Embryonic facial prominence (tissue), 1 donor: ENCODE results near the gene SLC22A23.
A peak's percentile ranks its signal among the peaks of the same experiment; 100 is the strongest.
"Not testable (repeated sequence)": the region's sequence is repeated elsewhere in the genome, so short reads cannot be mapped to it uniquely, and the experiment has no call there.

Experiments
- DNase-seq: peaks from one replicate; pipeline ENCODE4 v3.0.0-alpha.2; 2016; ENCODE audit errors: extremely low spot score

Gene SLC22A23

DNA sequence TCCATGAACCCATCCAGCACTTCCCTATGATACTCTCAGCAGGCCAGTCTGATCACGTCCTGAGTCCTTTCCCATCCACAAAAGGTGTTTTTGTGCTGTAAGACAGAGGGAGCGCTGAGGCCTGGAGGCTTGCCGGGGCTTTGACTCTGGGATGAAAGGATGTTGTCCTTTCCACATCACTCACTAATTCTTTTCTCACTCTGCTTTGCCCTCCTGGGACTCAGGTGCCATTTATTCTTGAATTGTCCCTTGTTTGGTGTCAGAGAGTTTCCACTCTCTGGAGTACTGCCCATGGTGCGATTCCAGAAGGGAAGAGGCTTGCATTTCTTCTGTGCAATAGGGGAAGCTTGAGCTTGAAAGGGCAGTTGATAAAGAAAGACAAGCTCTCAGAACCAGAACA lies 214.1 kb downstream of the SLC22A23 start:
- DNase-seq, result no peak

DNA sequence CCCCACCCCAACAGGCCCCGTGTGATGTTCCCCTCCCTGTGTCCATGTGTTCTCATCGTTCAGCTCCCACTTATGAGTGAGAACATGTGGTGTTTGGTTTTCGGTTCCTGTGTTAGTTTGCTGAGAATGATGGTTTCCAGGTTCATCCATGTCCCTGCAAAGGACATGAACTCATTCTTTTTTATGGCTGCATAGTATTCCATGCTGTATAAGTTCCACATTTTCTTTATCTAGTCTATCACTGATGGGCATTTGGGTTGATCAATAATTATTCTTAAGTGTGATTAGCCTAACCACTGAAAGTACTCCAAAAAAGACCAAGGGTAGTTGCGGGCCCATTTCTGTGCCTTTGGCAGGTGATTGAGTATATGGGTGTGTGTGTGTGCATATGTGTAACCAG lies 215.1 kb downstream of the SLC22A23 start:
- DNase-seq, result not testable (repeated sequence)

DNA sequence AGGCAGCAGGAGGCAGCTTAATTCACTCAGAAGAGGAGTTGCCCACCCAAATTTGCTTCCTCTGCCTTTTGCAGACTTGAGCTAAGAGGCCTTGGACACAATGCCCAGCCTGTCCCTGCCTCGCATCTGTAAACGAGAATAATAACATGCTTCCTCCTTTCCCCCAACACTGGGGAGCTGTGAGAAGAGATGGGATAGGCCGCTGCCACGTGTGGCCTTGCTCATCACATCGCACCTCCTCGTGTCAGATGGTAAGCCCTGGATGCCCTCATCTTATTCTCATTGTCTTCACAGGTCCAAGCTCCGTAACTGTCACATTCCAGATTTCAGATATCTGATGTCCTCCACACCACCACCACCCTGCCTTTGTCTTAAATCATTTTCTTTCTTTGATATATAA lies 216.3 kb downstream of the SLC22A23 start:
- DNase-seq, result no peak

DNA sequence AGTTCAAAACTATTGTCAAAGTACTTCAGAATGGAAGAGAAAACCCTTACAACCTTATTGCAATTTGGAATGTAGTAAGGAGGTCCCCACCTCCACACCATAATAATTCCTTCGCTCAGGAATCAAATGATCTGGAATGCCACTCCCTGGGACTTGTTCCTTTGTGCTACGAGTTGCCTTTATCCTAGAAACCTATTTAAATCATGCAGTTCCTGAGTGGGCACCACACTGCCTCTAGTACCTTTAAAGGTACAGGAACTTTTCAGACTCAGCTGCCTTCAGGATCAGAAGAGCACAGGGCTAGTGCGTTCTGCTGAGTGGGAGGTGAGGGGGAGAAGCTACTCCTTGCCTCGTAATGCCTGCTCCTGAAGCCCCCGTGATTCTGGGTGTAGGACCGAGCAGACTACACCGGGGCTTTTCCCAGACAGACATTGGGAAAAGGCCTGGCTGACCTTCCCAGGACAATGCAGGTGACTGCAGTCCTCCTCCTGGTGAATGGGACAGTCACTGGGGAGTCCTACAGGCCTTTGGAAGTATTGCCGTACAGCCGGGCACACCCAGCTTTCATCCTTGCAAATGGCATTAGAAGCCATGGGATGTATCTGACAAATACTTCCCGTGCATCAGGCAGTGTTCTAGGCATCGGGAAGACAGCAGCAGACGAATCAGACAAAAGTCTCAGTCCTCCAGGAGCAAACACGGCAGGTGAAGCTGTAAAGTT lies 217.6 kb downstream of the SLC22A23 start:
- DNase-seq, result no peak

DNA sequence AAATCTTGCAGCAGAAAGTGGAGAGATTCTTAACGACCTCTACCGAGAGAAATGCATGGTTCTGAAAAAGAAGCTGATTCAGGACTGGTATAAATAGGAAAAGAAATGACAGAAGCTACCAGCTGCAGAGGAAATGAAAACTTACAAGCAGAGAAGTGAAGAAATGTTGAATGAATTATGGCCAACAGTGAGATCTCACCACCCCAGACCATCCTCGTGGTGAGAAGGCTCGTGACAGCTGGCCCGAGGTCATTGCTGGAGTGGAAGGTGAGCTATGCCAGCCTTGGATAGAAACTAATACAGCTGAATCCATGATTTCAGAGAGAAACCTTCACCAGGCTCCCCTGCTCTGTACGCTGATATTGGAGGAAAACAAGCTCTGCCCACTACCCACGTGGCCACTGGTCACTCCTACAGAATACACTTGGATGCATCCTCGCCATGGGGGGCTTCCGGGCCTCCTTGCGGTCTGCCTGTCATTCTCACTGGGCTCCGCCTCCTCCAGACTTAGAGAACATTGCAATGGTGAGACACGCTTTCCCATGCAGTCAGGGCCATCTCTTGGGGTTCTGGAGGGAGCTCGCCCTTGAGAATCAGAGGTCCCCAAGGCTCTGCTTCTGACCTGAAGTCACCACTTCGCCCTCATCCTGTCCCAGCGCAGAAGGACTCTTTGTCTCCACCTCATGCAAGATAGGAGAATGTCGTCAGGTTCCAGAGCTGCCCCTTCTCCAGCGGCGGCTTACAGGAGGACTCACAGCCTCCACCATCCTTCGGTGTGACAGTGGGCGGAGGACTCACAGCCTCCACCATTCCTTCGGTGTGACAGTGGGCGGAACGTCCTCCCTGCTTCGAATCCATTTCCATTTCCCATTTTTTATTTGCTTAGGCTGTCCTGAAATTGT lies 218.8 kb downstream of the SLC22A23 start:
- no peak for DNase-seq

DNA sequence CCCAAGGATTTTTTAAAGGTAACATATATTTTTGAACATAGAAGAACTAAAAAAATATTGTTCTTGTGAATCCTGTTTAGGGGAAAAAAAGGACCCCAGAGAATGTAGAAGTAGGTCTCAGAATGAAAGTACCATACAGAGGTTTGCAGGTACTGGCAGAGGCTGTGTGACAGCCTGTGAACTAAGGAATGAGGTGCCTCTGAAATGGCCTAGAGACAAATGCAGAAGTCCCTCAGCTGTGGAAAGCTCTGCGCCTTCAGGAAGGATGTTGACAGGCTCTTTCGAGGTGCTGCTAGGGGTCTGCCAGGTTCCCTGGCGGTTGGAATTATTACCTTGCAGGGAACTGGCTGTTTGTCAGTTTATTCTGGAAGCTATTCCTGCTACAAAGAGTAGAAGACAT lies 220.8 kb downstream of the SLC22A23 start:
- DNase-seq, result no peak

DNA sequence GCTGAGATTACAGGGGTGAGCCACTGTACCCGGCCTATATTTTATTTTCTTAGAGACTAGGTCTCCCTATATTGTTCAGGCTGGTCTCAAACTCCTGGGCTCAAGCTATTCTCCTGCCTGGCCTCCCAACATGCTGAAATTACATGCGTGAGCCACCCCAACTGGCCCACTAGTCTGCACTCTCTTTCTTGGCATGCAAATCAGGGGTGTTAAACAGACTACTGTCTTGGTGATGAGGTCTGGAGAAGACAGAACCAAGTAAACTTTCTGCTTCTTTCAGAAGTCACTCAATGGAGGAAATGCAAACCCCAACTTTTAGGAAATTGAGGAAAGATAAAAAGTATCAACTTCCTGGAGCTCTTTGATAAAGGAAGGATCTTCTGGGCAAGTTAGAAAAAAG lies 221.4 kb downstream of the SLC22A23 start:
- no peak for DNase-seq

DNA sequence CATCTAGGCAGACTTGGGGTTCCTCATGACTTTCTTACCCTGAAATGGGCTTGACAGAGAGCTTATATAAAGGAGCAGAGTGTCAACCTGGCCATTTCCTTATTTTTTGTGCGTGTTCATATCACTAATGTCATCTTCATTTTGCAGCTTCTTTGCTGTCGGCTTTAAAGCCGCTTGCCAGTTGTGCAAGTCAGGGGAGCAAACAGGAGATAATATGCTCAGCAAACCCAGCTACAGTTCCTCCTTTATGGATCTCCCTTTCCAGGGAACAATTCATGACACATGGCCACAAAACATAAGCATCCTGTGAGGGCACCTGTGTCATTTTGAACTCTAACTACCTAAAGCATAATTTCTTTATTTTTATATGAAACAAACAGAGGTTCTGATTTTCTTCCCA lies 222.9 kb downstream of the SLC22A23 start:
- DNase-seq, result no peak

DNA sequence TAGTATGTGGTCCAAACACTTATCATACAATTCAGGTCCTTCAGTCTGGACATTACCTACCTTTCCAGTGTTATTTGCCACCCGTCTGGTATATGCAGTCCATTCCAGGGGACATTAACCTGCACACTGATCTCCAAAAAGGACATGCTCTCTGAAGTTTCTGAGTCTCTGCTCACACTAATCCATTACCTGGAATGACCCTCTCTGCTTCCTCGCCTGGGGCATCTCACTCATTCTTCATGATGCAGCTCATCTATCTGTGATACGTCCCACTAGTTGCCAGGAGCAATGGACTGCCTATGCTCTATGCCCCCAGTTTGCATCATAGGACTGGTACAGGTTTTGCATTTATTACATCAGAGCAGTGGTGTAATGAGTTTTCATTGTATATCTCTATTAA lies 223.5 kb downstream of the SLC22A23 start:
- DNase-seq, result no peak

DNA sequence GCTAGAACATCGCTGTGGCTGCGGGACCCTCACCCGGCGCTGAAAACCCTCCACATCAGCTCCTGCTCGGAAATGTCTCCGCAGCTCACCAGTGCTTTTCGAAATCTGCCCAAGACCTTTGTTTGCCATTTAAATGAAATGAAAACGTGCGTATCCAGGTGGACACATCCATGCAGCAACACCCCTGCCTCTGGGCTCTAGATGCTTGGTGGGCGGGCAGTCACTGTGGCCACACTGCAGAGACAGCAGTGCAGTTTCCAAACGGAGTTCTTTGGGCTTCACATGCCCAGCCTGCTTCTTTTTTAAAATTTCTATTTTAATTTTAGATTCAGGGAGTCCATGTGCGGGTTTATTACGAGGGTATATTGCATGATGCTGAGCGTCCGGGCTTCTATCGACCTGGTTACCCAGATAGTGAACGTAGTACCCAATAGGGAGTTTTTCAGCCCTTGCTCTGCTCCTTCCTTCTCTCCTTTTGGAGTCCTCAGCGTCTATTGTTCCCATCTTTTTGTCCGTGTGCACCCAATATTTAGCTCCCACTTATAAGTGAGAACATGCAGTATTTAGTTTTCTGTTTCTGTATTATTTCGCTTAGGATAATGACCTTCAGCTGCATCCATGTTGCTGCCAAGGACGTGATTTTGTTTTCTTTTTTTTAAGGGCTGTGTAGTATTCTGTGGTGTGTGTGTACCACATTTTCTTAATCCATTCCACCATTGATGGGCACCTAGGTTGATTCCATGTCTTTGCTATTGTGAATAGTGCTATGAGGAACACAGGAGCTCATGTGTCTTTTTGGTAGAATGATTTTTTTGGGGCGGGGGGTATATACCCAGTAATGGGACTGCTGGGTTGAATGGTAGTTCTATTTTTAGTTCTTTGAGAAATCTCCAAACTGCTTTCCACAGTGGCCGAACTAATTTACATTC lies 224.6 kb downstream of the SLC22A23 start:
- no peak for DNase-seq

DNA sequence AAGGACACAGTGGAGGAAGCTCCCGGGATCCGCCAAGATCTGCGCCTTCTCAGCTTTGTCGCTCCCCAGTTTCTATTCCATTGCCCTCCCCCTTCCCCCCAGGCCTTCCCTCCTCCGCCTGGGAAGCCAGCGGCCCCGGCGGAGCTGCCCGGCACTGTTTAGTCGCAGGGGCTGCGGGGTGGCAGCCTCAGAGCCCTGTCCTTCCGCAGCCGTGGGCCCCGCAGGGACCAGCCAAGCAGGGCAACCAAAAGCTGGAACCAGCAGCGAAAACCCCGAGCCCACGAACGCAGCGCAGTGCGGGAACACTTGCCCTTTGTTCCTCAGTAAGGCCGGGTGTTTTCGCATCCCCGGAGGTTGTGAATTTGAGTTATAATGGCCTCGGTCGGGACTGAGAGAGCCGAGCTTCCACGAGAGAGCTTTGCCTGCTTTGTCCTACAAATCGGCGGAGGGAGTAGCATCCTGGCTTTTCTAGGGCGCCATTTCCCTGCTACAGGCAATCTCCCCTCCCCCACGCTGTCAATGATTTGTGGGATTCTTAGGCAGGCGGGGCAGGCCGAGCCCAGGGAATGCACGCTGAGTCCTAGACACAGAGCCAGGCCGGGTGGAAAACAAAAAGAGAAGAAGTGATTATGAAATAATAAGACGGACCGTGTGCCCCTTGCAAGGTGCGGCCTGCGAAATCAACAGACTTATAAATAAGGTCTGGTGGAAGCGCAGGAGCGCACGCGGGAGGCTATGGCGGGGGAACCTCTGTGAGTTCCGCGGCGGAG lies 225.4 kb downstream of the SLC22A23 start:
- DNase-seq, result peak; percentile 83

DNA sequence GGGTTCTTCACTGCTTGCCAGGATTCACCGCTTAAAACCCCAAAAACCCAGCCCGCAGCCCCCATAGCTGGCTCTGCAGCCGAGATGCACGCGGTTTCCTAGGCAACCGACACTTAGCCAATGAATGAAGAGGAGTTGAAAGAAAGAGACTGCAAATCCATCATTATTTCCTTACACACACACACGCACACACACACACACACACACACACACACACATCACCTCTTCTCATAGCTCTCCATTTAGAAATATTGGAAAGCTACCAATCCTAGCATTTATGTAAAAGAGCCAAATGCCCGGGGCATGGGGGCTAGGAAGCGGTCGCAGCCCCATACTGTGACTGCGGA lies 226.0 kb downstream of the SLC22A23 start:
- peak; percentile 75 for DNase-seq

DNA sequence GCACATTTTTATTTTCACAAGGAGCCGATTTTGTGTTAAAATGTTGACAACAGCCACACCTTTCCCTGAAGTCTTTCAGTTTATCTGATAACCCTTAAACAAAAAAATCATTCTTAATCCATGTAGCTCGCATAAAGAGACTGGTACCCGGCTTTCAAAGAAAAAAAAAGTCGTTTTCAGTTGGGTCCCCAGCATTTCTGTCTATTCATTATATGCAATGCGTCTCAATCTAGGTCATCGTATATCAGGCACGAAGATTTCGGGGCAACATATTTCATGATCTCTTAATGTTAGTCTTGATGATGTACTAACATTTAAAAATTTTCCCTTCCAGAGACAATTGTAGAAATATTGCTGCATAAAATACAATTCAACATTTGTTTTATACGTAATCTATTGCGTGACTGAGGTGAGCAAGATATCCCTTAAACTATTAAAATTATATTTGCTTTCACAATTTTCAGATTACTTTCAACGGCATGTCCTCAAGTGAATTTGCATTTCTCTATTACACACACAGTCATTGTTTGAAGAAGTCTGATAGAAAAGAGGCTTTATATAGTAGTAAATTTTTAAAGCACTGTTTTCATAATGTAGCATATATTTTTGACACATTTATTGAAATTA lies 226.5 kb downstream of the SLC22A23 start:
- DNase-seq, result no peak

DNA sequence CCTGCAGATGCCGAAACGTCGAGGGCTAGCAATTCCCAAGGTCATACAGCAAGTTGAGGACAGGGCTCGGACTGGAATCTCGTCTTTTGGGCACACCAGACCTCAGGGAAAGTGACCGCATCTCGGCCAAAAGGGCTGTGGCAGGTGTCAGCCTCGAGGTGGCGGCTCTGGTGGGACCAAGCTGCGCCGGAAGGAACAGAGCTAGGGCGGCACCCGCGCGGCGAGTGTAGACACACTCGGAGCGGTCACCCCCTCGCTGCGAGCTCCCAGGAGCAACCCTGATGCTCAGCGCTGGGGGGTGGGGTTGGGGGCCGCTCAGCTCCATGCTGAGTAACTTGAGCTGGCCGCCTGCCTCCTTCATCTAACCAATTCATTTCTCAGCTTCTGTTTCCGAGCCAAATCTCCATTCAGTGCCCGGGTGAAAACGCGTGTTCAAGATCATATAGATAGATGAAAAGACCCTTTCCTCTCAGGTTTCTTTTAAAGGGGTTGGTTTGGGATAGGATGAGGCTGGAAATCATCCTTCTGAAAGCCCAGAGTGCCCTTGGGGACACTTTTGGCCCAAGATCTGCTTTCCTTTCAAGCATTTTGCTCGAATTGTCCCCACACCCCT lies 227.2 kb downstream of the SLC22A23 start:
- no peak for DNase-seq

DNA sequence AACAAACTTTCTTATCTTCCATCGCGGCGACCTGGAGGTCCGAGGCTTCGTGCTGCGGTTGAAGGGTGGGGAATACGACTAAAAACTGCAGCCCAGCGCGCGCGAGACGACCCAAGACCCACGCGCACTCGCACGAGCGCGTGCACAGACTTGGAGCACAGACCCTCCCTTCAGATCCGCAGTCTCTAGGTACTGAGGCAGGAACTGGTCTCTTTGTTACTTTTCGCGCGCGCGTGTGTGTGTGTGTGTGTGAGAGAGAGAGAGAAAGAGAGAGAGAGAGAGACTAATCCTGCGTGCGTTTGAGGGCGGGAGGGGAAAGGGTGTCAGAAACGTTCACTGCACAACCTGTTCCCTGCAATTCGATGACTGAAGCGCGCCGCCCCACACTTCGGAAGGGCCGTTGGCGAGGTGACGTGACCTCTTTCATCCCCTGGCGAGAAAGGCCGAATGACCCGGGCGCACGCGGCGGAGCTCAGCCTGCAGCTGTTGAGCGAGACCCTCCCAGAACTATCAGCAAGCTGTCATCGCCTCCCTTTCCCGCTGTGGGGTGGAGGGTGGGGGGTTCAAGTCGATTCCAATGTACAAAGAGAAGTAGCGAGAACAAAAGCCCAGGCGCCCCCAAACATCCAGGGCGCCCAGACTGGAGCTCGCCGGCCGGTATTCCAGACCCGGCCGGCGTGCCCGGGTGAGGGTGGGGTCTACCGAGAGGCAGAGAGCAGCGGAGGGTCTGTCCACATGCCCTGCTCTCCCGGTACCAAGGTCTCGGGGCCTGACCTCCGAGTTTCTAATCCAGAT lies 227.9 kb downstream of the SLC22A23 start:
- DNase-seq, result no peak

DNA sequence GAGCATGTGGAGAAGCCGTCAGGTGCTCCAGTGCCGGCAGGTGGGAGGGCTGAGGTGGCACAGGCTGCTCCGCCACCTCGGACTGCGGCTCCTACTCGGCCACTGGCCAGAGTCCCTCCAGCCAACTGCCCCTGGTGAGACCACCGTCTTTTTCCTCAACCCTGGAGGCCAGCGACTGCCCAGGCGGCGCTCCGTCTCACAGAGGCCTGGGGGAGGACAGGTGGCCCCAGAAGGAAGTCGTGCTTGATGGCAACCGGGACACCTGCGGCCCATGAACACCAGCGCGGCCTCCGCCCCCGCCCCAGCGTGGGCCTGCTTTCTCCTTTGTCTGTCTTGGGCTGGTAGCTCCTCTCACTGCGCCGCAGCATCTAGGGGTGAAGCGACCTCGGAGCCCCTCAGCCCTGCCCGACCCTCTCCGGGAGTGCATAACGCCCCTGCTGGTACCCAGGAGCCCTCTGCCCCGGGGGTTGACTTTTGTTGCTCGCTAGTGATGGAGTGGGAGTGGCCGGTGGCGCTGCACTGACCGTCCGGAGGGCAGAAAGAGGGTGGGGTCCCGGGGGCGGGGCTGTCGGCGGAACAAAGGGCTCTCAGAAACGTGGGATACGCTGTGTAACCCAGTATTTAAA lies 228.7 kb downstream of the SLC22A23 start:
- no peak for DNase-seq

DNA sequence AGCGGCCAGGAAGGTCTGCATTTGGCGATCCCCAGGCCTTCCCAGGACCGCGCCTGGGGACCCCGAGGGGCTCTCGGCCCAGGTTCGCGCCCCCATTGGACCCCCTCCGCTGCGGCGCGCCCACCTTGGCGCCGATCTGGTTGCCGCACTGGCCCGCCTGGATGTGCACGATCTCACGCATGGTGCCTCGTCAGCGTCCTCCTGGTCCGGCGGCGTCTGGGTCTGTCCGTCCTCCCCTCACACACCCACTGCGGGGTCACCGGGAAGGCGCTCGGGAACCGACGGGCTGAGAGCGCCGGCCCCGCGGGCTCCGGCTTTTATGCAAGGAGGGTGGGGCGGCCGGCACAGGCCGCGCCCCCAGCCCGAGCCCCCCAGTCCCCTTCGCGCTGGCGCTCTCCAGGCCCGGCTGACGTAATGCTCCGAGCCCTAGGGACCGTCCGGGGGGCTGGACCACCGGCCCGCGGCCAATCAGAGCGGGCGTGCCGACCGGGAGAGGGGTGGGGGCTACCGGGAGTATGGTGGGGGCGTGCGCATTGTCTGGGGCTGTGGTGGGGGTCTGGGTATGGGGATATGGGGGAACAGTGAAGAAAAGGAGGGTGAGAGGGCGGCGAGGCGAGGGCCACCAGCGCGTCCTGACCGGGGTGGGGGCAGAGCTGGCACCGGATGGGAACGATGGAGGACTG lies 229.3 kb downstream of the SLC22A23 start, which contains the start of gene TUBB2B:
TUBB2B (minus strand) TSS at position 291 of the 683 bp plus-strand sequence; CDS start at position 181, 110 bp downstream.
- peak; percentile 87 for DNase-seq
